ENCODE data around the gene SPARCL1. TPM values are rescaled to one million over a fixed set of nuclear protein-coding genes. Genes with fewer than 3 reads are reported as not detected.

Gene SPARCL1
- total and polyA plus RNA-seq, 10 of the 15 experiments (the other 5 are each of a cell fraction or from before 2014, with no cell fraction given) = 0.10 to 1.1 TPM; not detected in 8

DNA sequence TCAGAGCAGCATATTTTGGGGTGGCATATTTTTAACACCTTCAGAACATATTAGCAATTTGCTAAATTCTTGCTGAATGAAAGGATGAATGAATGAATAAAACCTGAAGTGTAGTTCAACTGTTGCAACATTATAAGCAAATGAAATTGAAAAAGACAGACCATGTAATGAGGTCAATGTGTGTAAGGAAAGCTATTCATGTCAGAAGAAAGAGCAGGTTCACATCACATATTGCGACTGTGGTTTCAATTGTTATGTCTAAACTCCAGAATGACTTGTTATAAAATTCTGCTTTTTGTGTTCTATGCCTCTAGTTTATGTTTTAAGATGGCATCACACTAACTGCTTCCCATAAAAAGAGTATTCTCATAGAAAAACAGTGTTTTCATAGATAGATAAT lies 46.2 kb upstream of the SPARCL1 start:
- Histone ChIP-seq H3K27me3 (replicated peaks in 1 of 2; ENCODE audit: control insufficient read depth in 2 of 2, insufficient read depth in 2 of 2, low read length in 1 of 2) (no peaks in the 10 kb centered on the region), H3K9me3 (replicated peaks; ENCODE audit: control insufficient read depth, insufficient read depth, low read length) (no peaks in the 10 kb centered on the region), H3K4me1 (ENCODE audit: control insufficient read depth, insufficient read depth, low read length) (no peaks in the 10 kb centered on the region), H3K4me2 (ENCODE audit: control insufficient read depth, insufficient read depth) (no peak overlapping the region), H2AFZ (ENCODE audit: control insufficient read depth, low read depth, low read length) (no peak overlapping the region), H3K9ac (ENCODE audit: control insufficient read depth, insufficient read depth, low read length) (no peak overlapping the region), H3K27ac (ENCODE audit: control insufficient read depth, insufficient read depth) (no peak overlapping the region), H3K36me3 (ENCODE audit: control insufficient read depth in 2 of 2, insufficient read depth in 2 of 2, low read length in 1 of 2) (no peaks in the 10 kb centered on the region), H3K79me2 (ENCODE audit: control insufficient read depth, insufficient read depth, low read length) (no peaks in the 10 kb centered on the region), H3K4me3 (no peak overlapping the region), H4K20me1 (ENCODE audit: control insufficient read depth, insufficient read depth) (no peaks in the 10 kb centered on the region)
- RAD21 ChIA-PET (ENCODE audit: unreplicated experiment) = no interaction called here
- ATAC-seq = no peak
- CTCF ChIA-PET = no interaction called here
- WGBS (ENCODE audit: insufficient coverage, insufficient replicate concordance, low lambda C conversion rate, missing lambda C conversion rate) = 0% methylated on average over 1 of the region's 1 CpG
- BruUV-seq (replicated peaks) = no TSS peak
- TF ChIP-seq, protein P1, sequence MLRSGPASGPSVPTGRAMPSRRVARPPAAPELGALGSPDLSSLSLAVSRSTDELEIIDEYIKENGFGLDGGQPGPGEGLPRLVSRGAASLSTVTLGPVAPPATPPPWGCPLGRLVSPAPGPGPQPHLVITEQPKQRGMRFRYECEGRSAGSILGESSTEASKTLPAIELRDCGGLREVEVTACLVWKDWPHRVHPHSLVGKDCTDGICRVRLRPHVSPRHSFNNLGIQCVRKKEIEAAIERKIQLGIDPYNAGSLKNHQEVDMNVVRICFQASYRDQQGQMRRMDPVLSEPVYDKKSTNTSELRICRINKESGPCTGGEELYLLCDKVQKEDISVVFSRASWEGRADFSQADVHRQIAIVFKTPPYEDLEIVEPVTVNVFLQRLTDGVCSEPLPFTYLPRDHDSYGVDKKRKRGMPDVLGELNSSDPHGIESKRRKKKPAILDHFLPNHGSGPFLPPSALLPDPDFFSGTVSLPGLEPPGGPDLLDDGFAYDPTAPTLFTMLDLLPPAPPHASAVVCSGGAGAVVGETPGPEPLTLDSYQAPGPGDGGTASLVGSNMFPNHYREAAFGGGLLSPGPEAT (IDR thresholded peaks at IDR 0.05; ENCODE audit: low read depth) = no peak
- SMC1A ChIA-PET (ENCODE audit: uncharacterized antibody, unreplicated experiment) = no interaction called here
- in situ Hi-C loops (cut with MboI) (no loop called here), intact Hi-C loops (cut with micrococcal nuclease; ENCODE audit: unreplicated experiment) (no loop called here)
- POLR2A ChIA-PET = no interaction called here
- DNase-seq (ENCODE audit: low read depth, low spot score) = no peak
- FAIRE-seq = no peak

DNA sequence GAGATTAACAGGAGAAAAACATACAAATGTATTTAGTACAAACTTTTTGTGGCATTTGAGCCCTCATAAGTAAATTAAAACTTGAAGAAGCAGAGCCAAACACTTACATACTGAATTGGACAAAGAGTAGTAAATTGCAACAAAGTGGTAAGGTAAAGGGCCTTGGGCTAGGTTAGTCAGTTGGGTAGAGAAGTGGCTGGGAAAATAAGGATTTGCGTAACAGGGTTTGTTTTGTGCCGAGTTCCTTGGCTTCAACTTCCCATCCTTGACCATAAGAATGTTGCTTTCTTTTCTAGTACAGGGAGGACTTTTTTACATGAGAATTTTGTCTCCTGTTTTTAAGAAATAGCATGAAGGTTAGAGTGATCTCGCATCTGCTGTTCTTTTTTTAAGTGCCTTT lies 45.8 kb upstream of the SPARCL1 start:
- H3K4me1 ChIP-seq (ENCODE audit: control insufficient read depth, insufficient read depth, low read length) = no peaks in the 10 kb centered on the region
- H3K9me3 ChIP-seq (replicated peaks; ENCODE audit: control insufficient read depth, insufficient read depth, low read length) = no peaks in the 10 kb centered on the region
- H3K27me3 ChIP-seq (replicated peaks in 1 of 2; ENCODE audit: control insufficient read depth in 2 of 2, insufficient read depth in 2 of 2, low read length in 1 of 2) = no peaks in the 10 kb centered on the region
- ChIA-PET POLR2A (no interaction called here), CTCF (no interaction called here), SMC1A (ENCODE audit: uncharacterized antibody, unreplicated experiment) (no interaction called here), RAD21 (ENCODE audit: unreplicated experiment) (no interaction called here)
- no peaks in the 10 kb centered on the region for H3K79me2 ChIP-seq (ENCODE audit: control insufficient read depth, insufficient read depth, low read length)
- H3K4me2 ChIP-seq (ENCODE audit: control insufficient read depth, insufficient read depth) = no peak overlapping the region
- BruUV-seq (replicated peaks) = no TSS peak
- intact Hi-C loops (cut with micrococcal nuclease; ENCODE audit: unreplicated experiment) (no loop called here), in situ Hi-C loops (cut with MboI) (no loop called here)
- H3K4me3 ChIP-seq = no peak overlapping the region
- no peaks in the 10 kb centered on the region for H3K36me3 ChIP-seq (ENCODE audit: control insufficient read depth in 2 of 2, insufficient read depth in 2 of 2, low read length in 1 of 2)
- H3K27ac ChIP-seq (ENCODE audit: control insufficient read depth, insufficient read depth) = no peak overlapping the region
- 67% methylated on average over 3 of the region's 3 CpGs for WGBS (ENCODE audit: insufficient coverage, insufficient replicate concordance, low lambda C conversion rate, missing lambda C conversion rate)
- no peak for ATAC-seq
- DNase-seq (ENCODE audit: low read depth, low spot score) = no peak
- no peak overlapping the region for H2AFZ ChIP-seq (ENCODE audit: control insufficient read depth, low read depth, low read length)
- no peak for FAIRE-seq
- H3K9ac ChIP-seq (ENCODE audit: control insufficient read depth, insufficient read depth, low read length) = no peak overlapping the region
- no peaks in the 10 kb centered on the region for H4K20me1 ChIP-seq (ENCODE audit: control insufficient read depth, insufficient read depth)
- TF ChIP-seq POLR2AphosphoS2 (IDR thresholded peaks at IDR 0.05; ENCODE audit: low read depth, low read length) = no peak
- TF ChIP-seq KAT2A (conservative IDR thresholded peaks at IDR 0.05; ENCODE audit: control insufficient read depth, low read depth, low read length) = no peak
- TF ChIP-seq ZNF622 (IDR thresholded peaks at IDR 0.05) = no peak
- TF ChIP-seq, protein P2, sequence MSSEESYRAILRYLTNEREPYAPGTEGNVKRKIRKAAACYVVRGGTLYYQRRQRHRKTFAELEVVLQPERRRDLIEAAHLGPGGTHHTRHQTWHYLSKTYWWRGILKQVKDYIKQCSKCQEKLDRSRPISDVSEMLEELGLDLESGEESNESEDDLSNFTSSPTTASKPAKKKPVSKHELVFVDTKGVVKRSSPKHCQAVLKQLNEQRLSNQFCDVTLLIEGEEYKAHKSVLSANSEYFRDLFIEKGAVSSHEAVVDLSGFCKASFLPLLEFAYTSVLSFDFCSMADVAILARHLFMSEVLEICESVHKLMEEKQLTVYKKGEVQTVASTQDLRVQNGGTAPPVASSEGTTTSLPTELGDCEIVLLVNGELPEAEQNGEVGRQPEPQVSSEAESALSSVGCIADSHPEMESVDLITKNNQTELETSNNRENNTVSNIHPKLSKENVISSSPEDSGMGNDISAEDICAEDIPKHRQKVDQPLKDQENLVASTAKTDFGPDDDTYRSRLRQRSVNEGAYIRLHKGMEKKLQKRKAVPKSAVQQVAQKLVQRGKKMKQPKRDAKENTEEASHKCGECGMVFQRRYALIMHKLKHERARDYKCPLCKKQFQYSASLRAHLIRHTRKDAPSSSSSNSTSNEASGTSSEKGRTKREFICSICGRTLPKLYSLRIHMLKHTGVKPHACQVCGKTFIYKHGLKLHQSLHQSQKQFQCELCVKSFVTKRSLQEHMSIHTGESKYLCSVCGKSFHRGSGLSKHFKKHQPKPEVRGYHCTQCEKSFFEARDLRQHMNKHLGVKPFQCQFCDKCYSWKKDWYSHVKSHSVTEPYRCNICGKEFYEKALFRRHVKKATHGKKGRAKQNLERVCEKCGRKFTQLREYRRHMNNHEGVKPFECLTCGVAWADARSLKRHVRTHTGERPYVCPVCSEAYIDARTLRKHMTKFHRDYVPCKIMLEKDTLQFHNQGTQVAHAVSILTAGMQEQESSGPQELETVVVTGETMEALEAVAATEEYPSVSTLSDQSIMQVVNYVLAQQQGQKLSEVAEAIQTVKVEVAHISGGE (CRISPR knock-in tag; IDR thresholded peaks at IDR 0.05) = no peak
- no peak for TF ChIP-seq EGR1 (IDR thresholded peaks at IDR 0.05; ENCODE audit: borderline replicate concordance in 1 of 2, low read depth in 2 of 2, low read length in 2 of 2)
- TF ChIP-seq HCFC1 (IDR thresholded peaks at IDR 0.05; ENCODE audit: low read length) = no peak
- TF ChIP-seq BMI1 (IDR thresholded peaks at IDR 0.05; ENCODE audit: borderline replicate concordance) = no peak
- TF ChIP-seq, protein P3, sequence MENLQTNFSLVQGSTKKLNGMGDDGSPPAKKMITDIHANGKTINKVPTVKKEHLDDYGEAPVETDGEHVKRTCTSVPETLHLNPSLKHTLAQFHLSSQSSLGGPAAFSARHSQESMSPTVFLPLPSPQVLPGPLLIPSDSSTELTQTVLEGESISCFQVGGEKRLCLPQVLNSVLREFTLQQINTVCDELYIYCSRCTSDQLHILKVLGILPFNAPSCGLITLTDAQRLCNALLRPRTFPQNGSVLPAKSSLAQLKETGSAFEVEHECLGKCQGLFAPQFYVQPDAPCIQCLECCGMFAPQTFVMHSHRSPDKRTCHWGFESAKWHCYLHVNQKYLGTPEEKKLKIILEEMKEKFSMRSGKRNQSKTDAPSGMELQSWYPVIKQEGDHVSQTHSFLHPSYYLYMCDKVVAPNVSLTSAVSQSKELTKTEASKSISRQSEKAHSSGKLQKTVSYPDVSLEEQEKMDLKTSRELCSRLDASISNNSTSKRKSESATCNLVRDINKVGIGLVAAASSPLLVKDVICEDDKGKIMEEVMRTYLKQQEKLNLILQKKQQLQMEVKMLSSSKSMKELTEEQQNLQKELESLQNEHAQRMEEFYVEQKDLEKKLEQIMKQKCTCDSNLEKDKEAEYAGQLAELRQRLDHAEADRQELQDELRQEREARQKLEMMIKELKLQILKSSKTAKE (IDR thresholded peaks at IDR 0.05; ENCODE audit: low read depth, poor library complexity, severe bottlenecking) = no peak
- TF ChIP-seq SRF (IDR thresholded peaks at IDR 0.05; ENCODE audit: low read depth in 2 of 2, low read length in 2 of 2) = no peak
- no peak for TF ChIP-seq NR2C2 (IDR thresholded peaks at IDR 0.05; ENCODE audit: borderline replicate concordance, control insufficient read depth, insufficient read length, low read depth)

Measured in GM12878 (cell line).